Fibroblast of lung (primary cell): ENCODE results near the gene ZEB2. TPM values are rescaled to one million over a fixed set of nuclear protein-coding genes. Genes with fewer than 3 reads are reported as not detected.

Experiments used
- DNase-seq, 2 donors: peaks; one replicate each; pipeline versions ENCODE4 v3.0.0 to v3.0.0-alpha.2; 2010; ENCODE audit warnings: low read depth in 2 of 2
- H2AFZ ChIP-seq: 2 replicates; pipeline ENCODE4 v1.5.1; 2012; ENCODE audit warnings: low read length, control low read depth, inconsistent platforms
- H3K27ac ChIP-seq: 2 replicates; pipeline ENCODE4 v1.5.1; 2011; ENCODE audit warnings: low read length, control low read depth; ENCODE audit not compliant: insufficient read depth
- H3K27me3 ChIP-seq: 2 replicates; pipeline ENCODE4 v1.5.1; 2011; ENCODE audit warnings: mild to moderate bottlenecking, low read length; ENCODE audit not compliant: control insufficient read depth, insufficient read depth
- H3K36me3 ChIP-seq: 2 replicates; pipeline ENCODE4 v1.5.1; 2011; ENCODE audit warnings: low read length; ENCODE audit not compliant: control insufficient read depth, insufficient read depth
- H3K4me1 ChIP-seq: 2 replicates; pipeline ENCODE4 v1.5.1; 2011; ENCODE audit warnings: low read length; ENCODE audit not compliant: control insufficient read depth, insufficient read depth; ENCODE audit errors: extremely low read depth
- H3K4me2 ChIP-seq: 2 replicates; pipeline ENCODE4 v1.5.1; 2011; ENCODE audit warnings: low read length, control low read depth; ENCODE audit not compliant: insufficient read depth; ENCODE audit errors: extremely low read depth
- H3K4me3 ChIP-seq, 4 experiments: fragments of 200-600 bp in 1 of 4; sonication (generic) in 1 of 4; replicated peaks in 1 of 4; 2 replicates each; pipeline ENCODE4 v1.5.1; 2011 to 2016; ENCODE audit warnings: low read length in 4 of 4, low read depth in 3 of 4, mild to moderate bottlenecking in 3 of 4, control low read depth in 2 of 4, inconsistent platforms in 1 of 4, mixed read lengths in 1 of 4; ENCODE audit not compliant: insufficient read depth in 1 of 4; ENCODE audit errors: control extremely low read depth in 1 of 4
- H3K79me2 ChIP-seq: 2 replicates; pipeline ENCODE4 v1.5.1; 2012; ENCODE audit warnings: mild to moderate bottlenecking, low read length, inconsistent platforms; ENCODE audit not compliant: control insufficient read depth, insufficient read depth
- H3K9ac ChIP-seq: 2 replicates; pipeline ENCODE4 v1.5.1; 2011; ENCODE audit warnings: mild to moderate bottlenecking, low read length, control low read depth; ENCODE audit not compliant: insufficient read depth
- H3K9me3 ChIP-seq: 2 replicates; pipeline ENCODE4 v1.5.1; 2012; ENCODE audit warnings: low read depth, low read length; ENCODE audit not compliant: control insufficient read depth, insufficient read depth
- H4K20me1 ChIP-seq: 2 replicates; pipeline ENCODE4 v1.5.1; 2011; ENCODE audit warnings: low read length; ENCODE audit not compliant: control insufficient read depth, insufficient read depth; ENCODE audit errors: extremely low read depth
- CTCF ChIP-seq, 2 donors: IDR thresholded peaks in 1 of 2; conservative IDR thresholded peaks in 1 of 2; 1 replicate in 1 of 2; 2 replicates in 1 of 2; pipeline ENCODE4 v1.5.1; 2011 to 2012; ENCODE audit warnings: low read length in 2 of 2, control low read depth in 1 of 2, inconsistent platforms in 1 of 2, low read depth in 1 of 2, mild to moderate bottlenecking in 1 of 2
- EZH2 ChIP-seq: IDR thresholded peaks from 2 replicates; pipeline ENCODE4 v1.5.1; 2012; ENCODE audit warnings: low read length, control low read depth, mild to moderate bottlenecking; ENCODE audit errors: missing control alignments
- polyA plus RNA-seq, 2 donors: library from polyadenylated mRNA; depleted of rRNA in 1 of 2; stranded (reverse) in 1 of 2; unstranded in 1 of 2; fragments of >200 nt; gene quantifications; 2 replicates each; pipeline ENCODE4 v1.2.1, GENCODE V29; 2011 to 2012; ENCODE audit warnings: missing spikeins in 1 of 2
- total RNA-seq: library from RNA; depleted of rRNA; stranded (reverse); fragments of >200 nt; gene quantifications from 2 replicates; pipeline ENCODE4 v1.2.1, GENCODE V29; 2014

The ZEB2 gene
- total and polyA plus RNA-seq, 2 donors (not counting 1 experiment from before 2014, with no cell fraction given): 91.0 to 130 TPM

- no peaks in the 10 kb centered on the region for H4K20me1 ChIP-seq
- H3K36me3 ChIP-seq: no peaks in the 10 kb centered on the region
- H3K4me3 ChIP-seq: peak overlapping the region; percentile 79 to 92 (median 80)
- no peak overlapping the region for H2AFZ ChIP-seq
- H3K9ac ChIP-seq: peak overlapping the region; percentile 97
- H3K9me3 ChIP-seq: no peaks in the 10 kb centered on the region
- peaks cover 91% of the 10 kb centered on the region for H3K79me2 ChIP-seq
- peaks cover 16% of the 10 kb centered on the region for H3K4me1 ChIP-seq
- DNase-seq: peak in 1 of 2 donors; percentile 31
- H3K4me2 ChIP-seq: peak overlapping the region; percentile 98
- H3K27ac ChIP-seq: peak overlapping the region; percentile 96
- TF ChIP-seq CTCF (conservative IDR thresholded peaks at IDR 0.05 in 1 of 2, IDR thresholded peaks at IDR 0.05 in 1 of 2; ENCODE audit: low read depth in 1 of 2, low read length in 2 of 2): no peak
- TF ChIP-seq EZH2: no peak
- no peaks in the 10 kb centered on the region for H3K27me3 ChIP-seq
Measured at GRCh38 chr2:144515099-144515695, 4.7 kb downstream of the ZEB2 start.

GRCh38 chr2:144514616-144515091, 5.3 kb downstream of the ZEB2 start:
- Histone ChIP-seq H3K4me1 (peaks cover 17% of the 10 kb centered on the region), H3K4me3 (peak overlapping the region; percentile 79 to 92 (median 80)), H3K27ac (peak overlapping the region; percentile 96), H3K27me3 (no peaks in the 10 kb centered on the region), H3K4me2 (peak overlapping the region; percentile 98), H3K36me3 (no peaks in the 10 kb centered on the region), H3K79me2 (peaks cover 96% of the 10 kb centered on the region), H4K20me1 (no peaks in the 10 kb centered on the region), H3K9ac (peak overlapping the region; percentile 97), H3K9me3 (no peaks in the 10 kb centered on the region), H2AFZ (no peak overlapping the region)
- DNase-seq: peak; percentile 34 to 48
- TF ChIP-seq EZH2 (no peak), CTCF (conservative IDR thresholded peaks at IDR 0.05 in 1 of 2, IDR thresholded peaks at IDR 0.05 in 1 of 2; ENCODE audit: low read depth in 1 of 2, low read length in 2 of 2) (no peak)

GRCh38 chr2:144513388-144514101, 6.4 kb downstream of the ZEB2 start:
- H3K79me2 ChIP-seq: peaks cover 96% of the 10 kb centered on the region
- H3K4me2 ChIP-seq: peak overlapping the region; percentile 98
- no peaks in the 10 kb centered on the region for H3K9me3 ChIP-seq
- peaks cover 21% of the 10 kb centered on the region for H3K4me1 ChIP-seq
- no peaks in the 10 kb centered on the region for H3K27me3 ChIP-seq
- peak overlapping the region; percentile 79 to 92 (median 80) for H3K4me3 ChIP-seq
- TF ChIP-seq CTCF (conservative IDR thresholded peaks at IDR 0.05 in 1 of 2, IDR thresholded peaks at IDR 0.05 in 1 of 2; ENCODE audit: low read depth in 1 of 2, low read length in 2 of 2): no peak
- TF ChIP-seq EZH2: no peak
- no peaks in the 10 kb centered on the region for H4K20me1 ChIP-seq
- no peaks in the 10 kb centered on the region for H3K36me3 ChIP-seq
- H3K9ac ChIP-seq: peak overlapping the region; percentile 97
- peak; percentile 89 to 92 for DNase-seq
- H3K27ac ChIP-seq: peak overlapping the region; percentile 96
- no peak overlapping the region for H2AFZ ChIP-seq
